HK-2 (cell line): Measurements from ENCODE around the gene CST3.

Source experiments
- DNase-seq: peaks from one replicate; pipeline ENCODE4 v3.0.0-alpha.2; 2018; ENCODE audit not compliant: unreplicated experiment

Gene CST3

DNA sequence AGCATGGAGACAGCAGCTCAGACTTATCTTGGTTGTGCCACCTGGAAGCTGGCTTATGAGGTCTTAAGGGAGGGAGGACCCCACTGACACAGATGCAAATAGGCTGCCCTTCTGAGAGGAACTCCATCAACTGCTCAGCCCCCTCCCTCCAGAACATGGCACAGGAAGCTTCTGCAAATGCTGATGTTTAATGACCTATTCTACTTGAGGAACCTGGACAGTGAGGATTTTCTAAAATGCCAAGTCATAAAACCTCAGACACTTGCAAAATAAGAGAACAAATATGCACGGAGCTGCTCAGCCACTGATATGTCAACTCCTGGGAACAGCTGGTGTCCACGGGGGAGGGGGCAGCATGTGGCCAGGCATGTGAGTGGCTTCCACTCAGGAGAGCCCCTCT, 35.5 kb downstream of the CST3 start:
- no peak for DNase-seq

DNA sequence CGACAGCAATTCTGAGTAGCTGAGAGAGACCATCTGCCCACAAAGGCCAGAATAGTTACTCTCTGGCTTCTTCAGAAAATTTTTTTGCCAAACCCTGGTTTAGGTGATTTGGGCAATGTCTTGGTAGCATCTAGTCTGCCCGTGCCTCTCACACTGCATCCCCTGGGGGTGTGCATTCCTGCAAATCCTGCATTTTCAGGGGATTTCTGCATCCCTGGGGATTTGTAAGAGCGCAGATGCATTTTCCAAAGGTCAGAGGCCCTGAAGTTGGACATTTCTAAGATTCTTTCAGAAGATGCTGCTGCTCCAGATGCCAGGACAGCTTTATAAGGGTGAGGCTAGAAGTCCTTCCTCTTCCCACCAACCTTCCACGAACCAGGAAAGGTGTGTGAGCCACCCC, 36.0 kb downstream of the CST3 start:
- no peak for DNase-seq

DNA sequence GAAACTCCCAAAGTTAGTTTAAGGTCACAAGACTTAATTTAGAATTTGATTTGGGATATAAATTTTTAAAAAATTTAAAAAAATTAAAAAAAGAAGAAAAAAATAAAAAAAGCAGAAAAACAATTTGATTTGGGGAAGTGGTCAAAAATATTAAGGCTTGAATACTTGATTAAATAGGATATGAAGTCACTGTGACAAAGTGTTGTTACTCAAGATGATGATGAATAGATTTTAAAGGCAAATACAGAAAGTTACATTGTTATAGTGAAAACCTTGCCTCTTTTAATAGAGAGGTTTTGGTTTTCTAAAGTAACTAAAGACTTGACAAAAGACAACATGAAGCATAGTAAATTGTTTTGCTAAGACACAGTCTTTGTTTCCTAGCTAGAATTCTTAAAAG, 39.3 kb downstream of the CST3 start:
- no peak for DNase-seq

DNA sequence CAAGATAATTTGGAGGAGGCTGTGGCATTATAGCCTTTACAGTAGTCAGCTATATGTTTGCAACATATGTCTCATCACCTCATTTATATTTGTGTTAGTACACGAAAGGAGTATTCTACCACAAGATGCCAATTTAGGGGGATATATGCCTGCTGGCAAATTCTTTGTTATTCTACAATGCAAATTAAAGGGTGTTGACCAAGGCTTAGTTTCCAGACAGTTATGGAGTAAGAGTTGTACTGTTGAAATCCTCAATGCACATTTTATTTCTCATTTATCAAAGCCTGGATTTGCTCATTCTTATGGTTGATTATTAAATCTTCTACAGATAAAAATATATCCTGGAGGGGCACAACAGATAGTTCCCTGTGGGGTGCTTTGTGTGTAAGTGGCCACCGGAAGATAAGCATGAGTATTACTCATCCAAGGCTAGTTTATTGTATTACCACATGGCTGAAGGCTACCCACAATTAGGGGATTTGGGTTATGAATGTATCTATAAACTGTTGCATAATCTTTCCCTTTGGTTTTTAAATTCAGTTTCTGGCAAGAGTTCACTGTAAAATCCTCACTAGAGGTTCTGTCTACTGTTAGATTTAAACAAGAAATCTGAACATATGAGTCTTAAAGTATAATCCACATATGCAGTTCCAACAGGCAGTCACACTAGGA, 41.0 kb downstream of the CST3 start:
- no peak for DNase-seq

DNA sequence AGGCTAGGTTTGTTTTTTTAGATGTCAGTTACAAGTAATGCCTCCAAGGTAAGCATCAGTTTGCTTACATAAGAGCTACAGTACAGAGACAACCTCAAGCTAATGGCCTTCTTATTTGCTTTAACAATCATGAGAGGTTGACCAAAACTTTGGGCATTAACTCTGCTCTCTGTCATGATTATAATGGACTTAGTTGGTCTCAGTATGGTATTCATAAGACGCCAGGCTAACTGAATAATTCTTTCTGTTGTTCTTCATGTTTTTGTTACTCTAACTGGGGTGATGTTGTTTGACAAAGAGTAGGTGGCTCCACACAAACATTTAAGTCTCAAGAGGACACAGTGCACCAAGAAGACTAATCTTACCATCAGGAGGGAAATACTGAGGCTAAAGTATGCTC, 41.8 kb downstream of the CST3 start:
- DNase-seq, result no peak

DNA sequence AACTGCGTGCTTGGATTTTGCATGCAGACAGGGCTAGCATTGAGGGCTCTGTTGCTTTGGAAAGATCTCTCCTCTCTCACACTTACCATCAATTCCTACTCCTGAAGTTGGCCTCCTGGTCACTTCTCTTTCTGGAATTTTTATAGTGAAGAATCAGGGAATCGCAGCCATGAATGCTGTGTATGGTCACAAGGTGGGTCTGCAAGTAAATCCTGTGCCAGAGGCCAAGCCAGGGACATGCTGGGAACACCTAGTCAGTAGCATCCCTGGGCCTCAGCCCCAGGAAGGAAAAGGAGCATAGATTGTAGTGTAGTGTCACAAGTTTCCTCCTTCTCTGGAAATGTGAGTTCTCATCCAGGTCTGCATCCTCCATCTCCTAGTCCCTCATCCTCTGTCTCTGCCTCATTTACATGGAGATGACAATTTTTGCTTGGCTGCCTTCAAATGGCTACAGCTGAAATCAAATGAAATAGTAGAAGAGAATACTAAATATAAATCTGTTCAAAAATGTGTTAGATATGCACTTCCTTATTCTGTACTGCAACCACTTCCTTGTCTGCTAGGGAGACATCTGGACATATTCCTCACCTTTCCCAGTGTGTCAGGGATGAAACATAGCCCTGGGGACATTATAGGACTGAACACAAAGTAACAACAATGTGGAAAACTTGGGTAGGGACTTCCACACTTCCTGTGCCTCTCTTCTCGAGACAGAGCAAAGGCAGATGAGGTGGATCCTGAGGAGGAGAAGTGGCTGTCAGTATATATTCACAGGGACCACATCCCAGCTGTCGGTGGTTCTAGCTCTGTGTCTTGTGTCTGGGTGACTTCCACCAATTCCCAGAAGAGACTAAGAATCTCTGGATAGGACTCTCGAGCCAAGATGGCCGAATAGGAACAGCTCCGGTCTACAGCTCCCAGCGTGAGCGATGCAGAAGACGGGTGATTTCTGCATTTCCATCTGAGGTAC, 49.0 kb downstream of the CST3 start:
- no peak for DNase-seq

DNA sequence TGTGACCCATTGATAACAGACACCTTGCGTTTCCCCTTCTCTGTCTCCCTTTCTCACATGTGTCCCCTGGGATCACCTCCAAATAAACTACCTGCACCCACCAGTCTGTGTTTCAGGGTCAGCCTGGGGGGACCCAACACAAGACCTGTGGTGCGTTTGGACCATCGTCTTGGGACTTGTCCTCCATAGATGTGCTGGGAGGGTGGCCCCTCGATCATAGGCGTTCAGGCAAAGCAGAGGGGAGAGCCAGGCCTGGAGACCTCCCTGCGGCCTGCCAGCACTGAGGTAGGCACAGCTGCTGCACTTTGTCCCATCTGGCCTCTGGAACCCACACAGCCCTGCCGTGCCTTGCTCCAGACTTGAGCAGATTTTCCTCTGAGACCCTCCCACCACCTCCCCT, 50.1 kb downstream of the CST3 start:
- DNase-seq, result no peak

DNA sequence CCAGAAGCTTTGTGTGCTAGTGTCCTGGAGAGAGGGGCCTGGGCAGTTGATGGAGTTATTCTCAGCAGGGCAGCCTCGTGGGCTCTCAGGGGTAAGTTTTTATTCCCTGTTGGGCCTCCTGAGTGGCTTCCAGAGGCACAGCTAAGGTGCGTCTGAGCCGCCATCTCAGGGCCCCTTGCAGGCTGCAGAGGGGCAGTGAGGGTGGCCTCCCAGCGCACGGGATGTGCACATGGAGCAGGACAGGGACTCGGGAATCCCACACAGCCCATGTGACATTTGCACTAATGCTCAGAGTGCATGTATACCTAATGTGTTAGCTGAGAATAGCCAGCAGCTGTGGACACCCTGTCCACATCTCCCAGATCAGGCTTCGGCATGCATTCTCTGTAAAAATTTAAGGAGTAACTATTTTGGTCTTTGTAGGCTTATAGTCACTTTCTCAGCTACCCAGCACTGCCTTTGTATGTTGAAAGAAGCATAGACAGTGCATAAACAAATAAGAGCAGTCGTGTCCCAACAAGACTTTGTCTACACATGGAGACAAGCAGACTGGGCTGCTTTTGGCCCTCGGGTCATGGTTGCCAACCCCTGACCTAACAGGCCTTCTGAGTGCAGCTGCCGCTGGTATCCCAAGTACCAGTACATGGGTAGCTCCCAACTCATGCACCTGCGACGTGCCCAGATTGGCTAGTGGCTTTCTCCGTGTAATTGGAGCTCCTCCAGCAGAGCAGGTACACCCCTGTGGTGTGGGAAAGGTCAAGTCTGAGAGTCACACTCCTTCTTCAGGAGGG, 50.8 kb downstream of the CST3 start:
- no peak for DNase-seq

DNA sequence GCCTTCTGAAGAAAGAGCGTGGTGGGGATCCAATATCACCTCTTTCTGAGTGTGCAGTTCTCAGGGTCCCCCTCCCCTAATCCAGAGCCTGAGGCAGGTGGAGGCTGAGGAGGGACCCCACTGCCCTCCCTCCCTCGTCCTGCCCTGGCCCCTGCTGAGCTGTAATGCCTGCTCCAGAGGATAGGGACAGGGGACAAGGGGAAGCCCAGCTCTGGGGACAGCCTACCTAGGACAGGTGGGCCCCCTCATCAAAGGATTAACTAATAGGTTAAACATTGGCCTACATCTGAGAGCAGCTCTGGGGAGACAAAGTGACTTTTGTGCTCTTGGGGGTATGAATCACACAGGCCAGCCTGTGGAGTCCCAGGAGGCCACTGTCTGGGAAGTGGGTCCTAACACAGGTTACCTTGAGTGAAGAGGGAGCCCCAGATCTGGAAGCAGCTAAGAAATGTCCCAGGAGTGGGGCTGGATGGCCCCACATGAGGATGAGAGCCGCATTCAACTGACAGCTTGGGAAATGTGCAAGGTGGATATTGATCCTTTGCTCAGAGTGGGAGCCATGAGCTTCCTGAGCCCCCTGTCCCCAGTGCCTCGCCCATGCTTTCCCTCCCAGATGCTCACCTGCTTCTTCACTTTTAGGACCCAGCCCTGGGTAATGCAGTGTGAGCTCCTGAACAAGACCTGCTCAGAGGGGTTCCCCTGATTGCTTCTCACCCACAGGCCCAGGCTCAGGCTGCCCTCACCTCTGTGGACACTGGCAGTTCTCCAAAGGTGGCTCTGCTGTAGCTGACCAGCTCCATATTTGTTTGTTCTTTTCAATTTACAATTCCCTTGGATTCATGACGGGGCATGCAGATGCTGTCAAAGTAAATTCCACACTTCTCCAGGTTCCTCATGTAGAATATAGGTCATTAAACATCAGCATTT, 51.7 kb downstream of the CST3 start:
- no peak for DNase-seq

DNA sequence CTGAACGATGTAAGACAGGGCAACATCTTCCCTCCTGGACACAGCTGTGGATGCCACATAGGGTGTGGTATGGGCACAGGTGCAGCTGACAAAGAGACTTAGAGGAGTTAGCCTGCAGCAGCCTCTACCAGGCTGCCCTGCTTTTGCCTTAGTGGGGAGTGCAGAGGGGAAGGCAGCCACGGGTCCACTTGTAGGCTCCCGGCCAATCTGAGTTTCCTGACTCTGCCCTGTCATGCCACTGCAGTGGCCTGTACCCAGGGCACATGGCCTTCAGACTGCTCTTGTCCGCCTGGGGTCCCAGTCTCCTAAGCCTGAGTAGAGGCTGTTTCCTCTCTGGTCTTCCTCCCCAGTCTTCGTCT, 52.3 kb downstream of the CST3 start:
- DNase-seq, result no peak

DNA sequence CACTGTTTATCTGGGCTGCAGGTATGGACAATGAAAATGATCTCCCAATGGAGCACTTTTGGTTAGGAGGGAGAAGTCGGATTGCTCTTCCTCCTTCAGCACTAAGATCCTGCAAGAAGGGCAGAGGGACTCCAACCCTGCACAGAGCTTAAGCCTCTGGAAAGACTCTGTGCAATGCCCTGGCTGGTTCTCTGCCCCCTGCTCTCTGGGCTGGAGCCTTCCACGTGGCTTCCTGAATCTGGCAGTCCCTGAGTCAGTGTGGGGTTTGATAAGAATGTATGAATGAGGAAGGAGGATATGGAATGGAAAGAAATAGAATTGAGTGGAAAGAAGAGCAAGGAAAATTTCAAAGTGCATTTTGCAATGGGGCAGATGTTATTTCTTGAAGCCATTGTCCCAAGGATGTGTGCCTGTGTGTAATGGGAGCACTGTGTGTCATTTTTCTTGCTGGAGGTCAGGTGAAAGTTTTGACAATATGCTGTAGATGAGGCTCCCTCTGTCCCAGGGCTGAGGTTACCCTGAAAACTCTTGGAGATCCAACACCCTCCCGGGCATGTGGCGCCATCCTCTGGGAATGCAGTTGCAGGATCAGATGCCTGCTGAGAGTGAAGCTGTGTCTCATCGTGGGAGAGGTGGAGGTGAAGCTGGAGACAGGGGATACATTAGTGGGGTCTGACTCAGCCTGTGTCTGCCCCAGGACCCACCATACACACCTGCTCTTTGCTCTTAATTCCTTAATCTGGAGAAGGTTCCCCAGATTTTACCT, 53.1 kb downstream of the CST3 start:
- DNase-seq, result no peak
